ENCODE data around the gene RAB44. TPM values are rescaled to one million over a fixed set of nuclear protein-coding genes. Genes with fewer than 3 reads are reported as not detected.

Gene RAB44
- polyA plus RNA-seq, 3 donors, result 0.03 to 0.04 (median 0.04) TPM

DNA sequence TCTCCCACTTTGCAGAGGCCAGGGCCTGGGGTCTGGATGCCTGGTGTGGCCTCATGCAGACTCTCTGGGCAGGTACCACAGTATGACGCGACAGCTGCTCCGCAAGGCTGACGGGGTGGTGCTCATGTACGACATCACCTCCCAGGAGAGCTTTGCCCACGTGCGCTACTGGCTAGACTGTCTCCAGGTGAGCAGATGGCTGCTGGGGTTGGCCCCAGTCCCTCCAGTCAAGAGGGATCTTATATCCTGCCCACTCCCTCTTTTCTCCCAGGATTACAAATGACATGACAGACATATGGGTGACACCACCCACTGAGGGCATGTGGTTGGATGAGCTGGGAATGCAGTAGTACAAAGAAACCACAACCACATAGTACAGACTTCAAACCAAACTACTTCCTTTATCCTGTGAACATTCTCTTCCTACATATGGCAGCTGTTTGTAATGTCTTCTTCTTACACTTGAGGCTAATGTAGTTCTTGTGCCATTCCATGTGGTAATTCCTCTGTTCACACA, 29.9 kb downstream of the RAB44 start:
- no peak for DNase-seq (ENCODE audit: low read depth in 3 of 3, low spot score in 2 of 3)

GRCh38 chr6:36728289-36729160, 30.9 kb downstream of the RAB44 start:
- DNase-seq (ENCODE audit: low read depth in 3 of 3, low spot score in 2 of 3), result no peak

DNA sequence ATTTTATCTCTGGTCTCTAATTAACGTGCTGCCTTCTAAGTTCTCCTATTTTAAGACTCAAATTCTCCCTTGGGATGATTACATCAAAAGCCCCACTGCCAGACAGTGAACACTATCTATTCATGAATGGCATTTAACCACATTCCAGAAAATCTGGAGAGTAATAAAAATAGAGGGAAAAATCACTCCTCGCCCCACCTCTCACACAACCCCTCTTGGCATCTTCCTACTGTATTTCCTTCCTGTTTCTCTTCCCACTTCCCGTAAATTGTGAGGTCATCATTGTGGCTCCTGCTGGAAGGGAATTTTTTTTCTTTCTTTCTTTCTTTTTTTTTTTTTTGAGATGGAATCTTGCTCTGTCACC, 31.5 kb downstream of the RAB44 start:
- no peak for DNase-seq (ENCODE audit: low read depth in 3 of 3, low spot score in 2 of 3)

GRCh38 chr6:36730424-36731380, 33.1 kb downstream of the RAB44 start:
- DNase-seq (ENCODE audit: low read depth in 3 of 3, low spot score in 2 of 3), result no peak

- no peak for DNase-seq (ENCODE audit: low read depth in 3 of 3, low spot score in 2 of 3)
Observed at GRCh38 chr6:36731622-36732310, 34.1 kb downstream of the RAB44 start.

- DNase-seq (ENCODE audit: low read depth in 3 of 3, low spot score in 2 of 3), result no peak
Observed at GRCh38 chr6:36733300-36733699, 35.7 kb downstream of the RAB44 start.

GRCh38 chr6:36734486-36735060, 36.9 kb downstream of the RAB44 start:
- DNase-seq (ENCODE audit: low read depth in 3 of 3, low spot score in 2 of 3), result no peak

- DNase-seq (ENCODE audit: low read depth in 3 of 3, low spot score in 2 of 3), result no peak
Observed at GRCh38 chr6:36735110-36736071, 37.8 kb downstream of the RAB44 start.

DNA sequence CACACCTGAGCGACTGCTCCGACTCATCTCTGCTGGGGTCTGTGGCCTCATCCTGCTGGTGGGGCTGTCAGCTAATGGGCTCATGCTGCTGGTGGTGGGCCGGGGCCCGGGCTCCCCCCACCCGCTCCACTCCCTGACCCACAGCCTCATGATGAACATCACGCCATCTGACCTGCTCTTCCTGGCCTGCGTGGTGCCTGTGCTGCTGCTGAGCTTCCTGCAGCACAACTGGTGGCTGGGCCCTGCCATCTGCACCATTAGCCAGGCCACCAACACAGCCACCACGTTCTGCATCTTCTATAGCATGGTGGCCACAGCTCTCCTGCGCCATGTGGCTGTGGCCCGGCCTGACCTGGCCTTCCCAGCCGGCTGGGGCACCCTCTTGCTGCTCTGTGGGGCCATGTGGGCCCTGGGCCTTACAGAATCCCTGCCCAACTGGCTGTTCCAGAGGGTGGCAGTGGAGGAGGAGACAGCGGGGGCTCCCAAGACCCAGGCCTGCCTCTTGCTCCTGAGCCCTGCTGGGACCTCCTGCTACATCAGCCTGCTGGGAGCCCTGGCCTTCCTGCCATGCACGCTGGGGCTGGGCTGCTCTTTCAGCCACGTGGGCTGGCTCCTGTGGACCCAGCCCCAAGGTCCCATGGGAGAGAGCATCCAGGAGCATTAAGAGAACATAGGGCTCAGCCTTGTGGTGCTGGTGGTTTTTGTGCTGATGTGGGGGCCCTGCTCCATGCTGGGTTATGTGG, 39.6 kb downstream of the RAB44 start:
- no peak for DNase-seq (ENCODE audit: low read depth in 3 of 3, low spot score in 2 of 3)

DNA sequence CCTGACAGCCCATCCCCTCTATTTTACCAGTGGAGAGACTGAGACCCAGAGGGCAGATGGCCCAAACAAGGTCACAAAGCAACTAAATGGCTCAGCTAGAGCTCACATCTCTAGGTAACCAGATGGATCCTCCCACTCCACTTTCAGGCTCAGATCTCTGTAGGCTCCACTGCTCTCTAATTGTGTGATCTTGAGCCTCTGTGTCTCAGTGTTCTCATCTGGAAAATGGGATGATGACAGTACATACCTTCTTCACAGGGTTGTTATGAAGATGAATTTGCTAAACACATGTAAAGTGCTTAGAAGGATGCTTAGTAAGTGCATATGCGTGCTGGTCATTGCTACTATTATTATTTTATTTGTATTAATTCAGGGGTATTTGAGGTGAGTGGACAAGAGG, 40.5 kb downstream of the RAB44 start:
- no peak for DNase-seq (ENCODE audit: low read depth in 3 of 3, low spot score in 2 of 3)

- DNase-seq (ENCODE audit: low read depth in 3 of 3, low spot score in 2 of 3), result no peak
Observed at GRCh38 chr6:36739947-36740817, 42.6 kb downstream of the RAB44 start.

DNA sequence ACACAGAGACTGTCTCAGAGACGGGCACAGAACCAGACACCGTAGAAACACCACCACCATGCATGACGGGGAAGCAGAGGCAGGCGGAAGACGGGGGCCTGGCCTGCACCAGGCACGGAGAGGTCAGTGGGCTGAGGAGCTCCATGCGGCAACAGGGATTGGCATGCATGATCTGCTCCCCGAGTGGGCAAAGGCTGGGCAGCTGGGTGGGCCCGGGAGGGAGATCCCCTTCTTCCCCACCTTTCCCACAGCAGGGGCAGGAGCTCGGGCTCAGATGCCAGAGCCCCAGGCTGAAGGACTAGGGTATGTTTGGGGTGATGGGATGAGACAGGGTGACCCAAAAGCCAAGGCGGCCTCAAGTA, 43.2 kb downstream of the RAB44 start:
- no peak for DNase-seq (ENCODE audit: low read depth in 3 of 3, low spot score in 2 of 3)

DNA sequence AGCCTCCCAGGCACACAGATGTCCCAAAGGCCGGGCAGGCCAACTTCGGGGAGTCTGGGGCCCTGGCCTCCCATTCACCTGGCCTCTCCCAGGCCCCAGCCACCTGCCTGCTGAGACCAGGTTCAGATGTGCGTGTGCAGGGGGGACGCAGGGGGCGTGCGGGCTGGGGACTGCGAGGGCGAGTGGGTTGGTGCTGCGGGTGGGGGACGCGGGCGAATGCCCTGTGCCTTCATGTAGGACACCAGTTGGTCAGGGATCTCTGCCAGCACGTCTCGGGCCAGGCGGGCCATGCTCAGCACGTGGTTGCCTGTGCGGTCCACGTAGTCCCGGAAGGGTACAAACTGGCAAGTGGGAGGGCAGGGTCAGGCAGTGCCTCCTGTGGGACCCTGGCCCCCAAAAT, 44.5 kb downstream of the RAB44 start:
- no peak for DNase-seq (ENCODE audit: low read depth in 3 of 3, low spot score in 2 of 3)

DNA sequence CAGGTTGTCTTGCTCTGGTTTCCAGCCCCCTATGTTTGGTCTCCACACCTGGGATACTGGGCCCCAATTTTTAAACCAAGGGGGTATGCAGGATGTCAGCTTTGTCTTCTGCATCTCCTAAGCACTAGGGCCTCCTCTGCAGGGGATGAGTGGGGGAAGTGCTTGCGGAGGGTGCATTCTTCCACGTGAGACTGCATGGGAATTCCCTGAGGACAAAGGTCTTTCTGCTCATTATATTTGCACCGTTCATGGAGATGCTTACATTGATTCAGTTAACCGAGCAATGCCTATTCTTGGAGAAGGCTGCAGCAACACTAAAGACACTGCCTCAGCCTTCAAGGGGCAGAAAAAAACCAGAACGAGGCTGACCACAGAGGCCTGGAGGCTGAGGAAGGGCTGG, 45.4 kb downstream of the RAB44 start:
- DNase-seq (ENCODE audit: low read depth in 3 of 3, low spot score in 2 of 3), result no peak

- DNase-seq (ENCODE audit: low read depth in 3 of 3, low spot score in 2 of 3), result no peak
Observed at GRCh38 chr6:36743538-36744303, 46.1 kb downstream of the RAB44 start.

DNA sequence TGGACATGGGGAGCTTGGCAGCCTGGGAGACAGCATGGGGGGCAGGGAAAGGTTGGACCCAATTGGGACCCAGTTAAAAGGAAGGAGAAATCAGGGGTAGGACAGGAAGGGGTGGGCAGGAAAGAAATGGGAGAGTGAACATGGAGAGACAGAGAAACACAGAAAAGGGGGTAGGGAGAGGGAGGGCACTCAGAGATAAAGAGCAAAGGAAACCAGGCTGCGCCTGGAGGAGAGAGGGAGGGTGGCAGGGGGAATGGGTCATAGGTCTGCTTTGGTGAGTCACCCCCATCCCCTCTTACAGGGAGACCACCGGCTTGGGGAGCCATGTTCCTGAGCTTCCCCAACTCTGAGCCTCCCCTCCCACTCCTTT, 46.7 kb downstream of the RAB44 start:
- DNase-seq (ENCODE audit: low read depth in 3 of 3, low spot score in 2 of 3), result no peak

- no peak for DNase-seq (ENCODE audit: low read depth in 3 of 3, low spot score in 2 of 3)
Observed at GRCh38 chr6:36745283-36745682, 47.7 kb downstream of the RAB44 start.

Data from right renal cortex interstitium (tissue), 3 donors.